LNCaP clone FGC (cell line): Measurements from ENCODE around the gene HIRA.

ENCODE experiments used
- DNase-seq: peaks from one replicate; pipeline ENCODE4 v3.0.0-alpha.2; 2011; ENCODE audit warnings: low read depth
- H3K4me3 ChIP-seq: 2 replicates; pipeline ENCODE4 v1.5.1; 2011; ENCODE audit warnings: mild to moderate bottlenecking, low read depth, low read length, control low read depth
- TF ChIP-seq, protein P1 (sequence below): IDR thresholded peaks from 2 replicates; pipeline ENCODE4 v1.5.1; 2012; ENCODE audit warnings: mild to moderate bottlenecking; ENCODE audit not compliant: control insufficient read depth, insufficient read depth; ENCODE audit errors: extremely low read depth

Gene HIRA

DNA sequence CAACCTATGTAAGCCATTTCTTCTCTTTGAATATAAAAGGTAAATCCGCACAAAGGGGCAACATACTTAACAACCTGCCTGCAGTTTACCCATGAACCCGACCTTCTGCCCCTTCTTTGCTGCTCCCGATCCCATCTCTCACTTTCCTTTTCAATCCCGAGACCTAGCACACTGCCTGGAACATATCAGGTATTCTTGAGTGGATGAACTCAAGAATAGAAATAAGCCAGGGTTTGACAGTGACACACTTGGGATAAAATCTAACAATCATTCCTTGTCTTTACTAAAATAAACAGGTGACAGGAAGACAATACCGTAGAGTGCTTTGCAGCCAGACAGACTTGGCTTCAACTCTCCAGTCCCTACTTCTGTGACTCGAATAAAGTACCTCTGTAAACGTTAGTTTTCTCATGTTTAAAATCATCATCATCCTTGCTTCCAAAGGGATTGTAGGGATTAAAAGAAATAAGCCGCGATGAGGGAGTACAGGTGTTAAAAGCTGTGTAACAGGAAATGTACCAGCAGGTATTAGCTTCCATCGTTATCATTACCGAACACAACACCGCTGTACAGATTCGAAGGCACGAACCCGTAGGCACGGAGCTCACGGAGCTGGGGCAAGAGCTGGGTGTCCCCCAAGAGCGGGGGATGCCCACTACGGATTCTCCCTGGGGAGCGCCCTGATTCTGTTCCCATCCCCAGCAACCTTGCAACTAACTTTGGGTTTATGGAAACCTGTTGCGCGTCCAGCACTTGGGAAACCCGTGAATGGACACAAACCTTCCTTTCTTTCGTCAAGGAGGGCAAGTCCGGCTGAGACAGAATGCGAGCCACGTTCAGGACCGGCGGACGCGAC is 46.7 kb upstream of the HIRA start:
- peak overlapping the region; percentile 92 for H3K4me3 ChIP-seq
- no peak for DNase-seq
- TF ChIP-seq, protein P1, sequence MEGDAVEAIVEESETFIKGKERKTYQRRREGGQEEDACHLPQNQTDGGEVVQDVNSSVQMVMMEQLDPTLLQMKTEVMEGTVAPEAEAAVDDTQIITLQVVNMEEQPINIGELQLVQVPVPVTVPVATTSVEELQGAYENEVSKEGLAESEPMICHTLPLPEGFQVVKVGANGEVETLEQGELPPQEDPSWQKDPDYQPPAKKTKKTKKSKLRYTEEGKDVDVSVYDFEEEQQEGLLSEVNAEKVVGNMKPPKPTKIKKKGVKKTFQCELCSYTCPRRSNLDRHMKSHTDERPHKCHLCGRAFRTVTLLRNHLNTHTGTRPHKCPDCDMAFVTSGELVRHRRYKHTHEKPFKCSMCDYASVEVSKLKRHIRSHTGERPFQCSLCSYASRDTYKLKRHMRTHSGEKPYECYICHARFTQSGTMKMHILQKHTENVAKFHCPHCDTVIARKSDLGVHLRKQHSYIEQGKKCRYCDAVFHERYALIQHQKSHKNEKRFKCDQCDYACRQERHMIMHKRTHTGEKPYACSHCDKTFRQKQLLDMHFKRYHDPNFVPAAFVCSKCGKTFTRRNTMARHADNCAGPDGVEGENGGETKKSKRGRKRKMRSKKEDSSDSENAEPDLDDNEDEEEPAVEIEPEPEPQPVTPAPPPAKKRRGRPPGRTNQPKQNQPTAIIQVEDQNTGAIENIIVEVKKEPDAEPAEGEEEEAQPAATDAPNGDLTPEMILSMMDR: no peak

DNA sequence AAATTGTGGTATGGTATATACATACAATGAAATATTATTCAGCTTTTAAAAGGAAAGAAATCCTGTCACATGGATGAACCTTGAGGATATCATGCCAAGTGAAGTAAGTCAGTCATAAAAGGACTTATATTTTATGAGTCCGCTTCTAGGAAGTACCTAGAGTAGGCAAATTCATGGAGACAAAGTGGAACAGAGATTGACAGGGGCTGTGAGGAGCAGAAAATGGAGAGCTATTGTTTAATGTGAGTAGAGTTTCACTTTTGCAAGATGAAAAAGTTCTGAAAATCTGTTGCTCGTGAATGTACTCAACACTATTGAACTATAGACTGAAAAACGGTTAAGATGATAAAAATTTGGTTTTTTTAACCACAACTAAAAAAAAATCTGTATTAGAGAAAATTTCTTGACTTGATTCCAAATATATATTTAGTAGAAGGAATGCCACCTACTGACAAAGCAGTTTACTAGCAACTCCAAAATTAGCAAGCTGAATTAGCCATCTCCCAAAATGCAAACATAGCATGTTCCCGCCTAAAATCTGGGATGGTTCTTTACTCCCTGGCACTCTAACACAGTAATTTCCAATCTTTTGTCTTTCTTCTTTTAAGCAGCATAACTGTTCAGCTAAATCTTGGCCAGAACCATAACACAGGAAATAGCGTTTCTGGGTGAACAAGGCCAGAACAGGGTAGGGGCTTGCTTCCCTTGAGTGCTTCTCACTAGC is 46.0 kb upstream of the HIRA start:
- no peak for DNase-seq
- TF ChIP-seq, protein P1: peak; percentile 46

DNA sequence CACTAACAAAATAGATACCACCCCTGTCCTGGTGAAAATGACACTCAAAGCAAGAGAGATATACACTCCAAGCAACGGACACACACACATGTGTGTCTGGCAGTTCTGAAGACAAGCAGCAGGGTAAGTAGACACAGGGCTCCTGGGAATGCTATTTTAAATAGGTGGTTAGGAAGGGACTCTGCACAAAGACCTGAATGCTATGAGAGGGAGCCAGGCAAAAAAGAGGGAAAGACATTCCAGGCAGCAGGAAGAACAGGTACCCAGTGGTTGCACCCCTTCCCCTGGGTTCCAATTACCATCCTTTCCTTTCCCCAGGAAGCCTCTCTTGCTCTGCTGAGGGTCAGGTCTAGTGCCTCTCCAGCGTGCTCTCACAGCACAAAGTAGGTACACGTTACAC is 44.5 kb upstream of the HIRA start:
- no peak overlapping the region for H3K4me3 ChIP-seq
- TF ChIP-seq, protein P1: no peak
- DNase-seq: no peak

More for the DNA sequence above, 46.0 kb upstream of the HIRA start:
- peak overlapping the region; percentile 92 for H3K4me3 ChIP-seq

GRCh38 chr22:19473578-19473977 is 42.0 kb upstream of the HIRA start:
- DNase-seq: no peak

GRCh38 chr22:19472233-19472632 is 40.7 kb upstream of the HIRA start:
- H3K4me3 ChIP-seq: no peak overlapping the region
- TF ChIP-seq, protein P1: no peak
- no peak for DNase-seq

More at GRCh38 chr22:19473578-19473977, 42.0 kb upstream of the HIRA start:
- H3K4me3 ChIP-seq: no peak overlapping the region
- TF ChIP-seq, protein P1: no peak

DNA sequence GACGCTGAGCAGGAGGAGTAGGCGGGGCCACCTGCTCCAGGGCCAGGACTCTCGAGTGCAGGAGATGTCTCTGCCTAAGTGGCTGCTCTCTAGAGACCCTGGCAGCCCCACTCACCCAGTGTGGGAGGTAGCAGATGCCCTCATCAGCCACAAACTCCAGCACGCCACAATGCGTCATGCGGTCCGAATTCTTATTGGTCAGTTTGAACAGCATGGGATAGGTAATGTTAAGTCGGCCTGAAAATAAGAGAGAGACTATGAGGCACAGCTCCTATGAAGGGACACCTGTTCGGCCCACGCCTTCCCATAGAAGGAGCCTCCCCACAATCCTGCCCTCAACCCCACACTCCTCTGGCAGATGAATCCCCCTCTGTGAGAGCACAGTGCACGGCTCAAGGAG is 40.0 kb upstream of the HIRA start:
- H3K4me3 ChIP-seq: no peak overlapping the region
- TF ChIP-seq, protein P1: no peak

More for the DNA sequence above, 40.0 kb upstream of the HIRA start:
- DNase-seq: no peak
